ENCODE data around the gene RCAN1.

The RCAN1 gene

DNA sequence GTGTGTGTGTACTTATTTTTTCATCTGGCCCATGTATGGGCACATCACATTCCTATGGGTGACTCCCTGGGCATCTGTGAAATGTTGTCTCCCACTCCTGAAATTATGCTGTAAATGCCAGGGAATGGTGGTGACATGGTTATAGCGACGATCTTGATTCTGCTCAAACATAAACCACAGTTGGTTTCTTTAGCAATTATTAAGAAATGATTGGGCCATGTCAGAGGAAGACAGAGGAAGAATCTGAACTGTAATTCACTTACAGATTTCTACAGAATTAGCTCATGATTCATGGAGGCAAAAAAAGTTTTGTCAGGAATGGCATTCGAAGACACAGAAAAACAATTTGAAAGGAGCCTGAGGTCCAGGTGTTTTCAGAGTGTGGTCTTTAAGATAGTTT lies 77.1 kb downstream of the RCAN1 start:
- DNase-seq (ENCODE audit: low read depth) = no peak

DNA sequence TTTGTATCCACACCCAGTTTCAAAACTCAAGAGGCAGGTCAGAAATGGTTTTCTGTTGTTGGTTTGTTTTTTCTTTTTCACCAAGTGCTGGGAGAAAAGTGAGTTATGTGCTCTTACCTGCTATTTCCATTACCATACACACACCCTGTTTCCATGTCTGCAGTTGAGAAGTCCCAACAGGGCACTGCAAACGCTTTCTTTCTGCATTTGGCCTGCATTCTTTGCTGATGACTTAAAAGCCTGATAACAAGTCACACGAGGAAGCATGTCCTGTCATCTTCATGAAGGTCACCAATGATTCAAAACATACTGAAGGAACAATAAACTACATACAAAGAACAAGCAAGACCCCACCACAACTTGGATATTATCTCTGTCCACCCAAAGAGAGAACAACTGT lies 78.1 kb downstream of the RCAN1 start:
- DNase-seq (ENCODE audit: low read depth) = no peak

DNA sequence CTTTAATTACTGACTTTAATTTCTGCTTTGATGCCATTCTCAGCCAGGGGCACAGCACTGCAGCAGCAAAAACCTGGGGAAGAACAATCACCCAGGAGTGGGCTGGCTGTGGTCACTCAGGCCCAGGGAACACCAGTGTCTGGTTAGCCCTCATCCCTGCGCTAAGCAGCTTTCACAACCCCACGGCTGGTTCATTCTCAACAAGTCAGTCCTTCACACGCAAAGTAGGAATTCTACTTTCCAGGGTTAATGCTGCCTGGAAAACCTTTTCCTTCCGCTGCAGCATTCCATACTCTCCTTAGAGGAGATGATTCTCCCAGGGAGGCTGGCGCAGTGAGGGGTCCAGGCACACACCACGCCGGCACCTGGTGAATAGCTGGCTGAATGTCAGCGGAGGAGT lies 78.6 kb downstream of the RCAN1 start:
- DNase-seq (ENCODE audit: low read depth) = no peak

- DNase-seq (ENCODE audit: low read depth) = no peak
Observed at GRCh38 chr21:34535886-34536285, 79.0 kb downstream of the RCAN1 start.

GRCh38 chr21:34534522-34534921 lies 80.4 kb downstream of the RCAN1 start:
- no peak for DNase-seq (ENCODE audit: low read depth)

DNA sequence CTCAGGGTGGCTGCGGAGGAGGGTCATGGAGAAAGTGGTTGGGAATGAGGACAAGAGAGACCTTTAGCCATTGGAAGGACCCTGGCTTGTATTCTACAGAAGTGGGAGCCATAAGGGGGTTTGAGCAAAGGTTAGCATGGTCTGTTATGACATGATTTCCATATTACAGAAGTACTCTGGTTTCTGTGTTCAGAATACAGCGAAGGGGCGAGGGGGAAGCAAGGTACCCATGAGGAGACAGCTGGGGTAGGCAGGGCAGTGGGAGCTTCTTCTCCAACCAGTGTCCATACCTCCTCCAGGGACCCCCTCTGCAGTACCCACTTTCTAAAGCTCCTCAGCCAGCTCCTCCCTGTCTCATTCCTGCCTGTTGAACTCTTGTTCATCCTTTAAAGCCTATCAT lies 81.0 kb downstream of the RCAN1 start:
- DNase-seq (ENCODE audit: low read depth) = no peak

DNA sequence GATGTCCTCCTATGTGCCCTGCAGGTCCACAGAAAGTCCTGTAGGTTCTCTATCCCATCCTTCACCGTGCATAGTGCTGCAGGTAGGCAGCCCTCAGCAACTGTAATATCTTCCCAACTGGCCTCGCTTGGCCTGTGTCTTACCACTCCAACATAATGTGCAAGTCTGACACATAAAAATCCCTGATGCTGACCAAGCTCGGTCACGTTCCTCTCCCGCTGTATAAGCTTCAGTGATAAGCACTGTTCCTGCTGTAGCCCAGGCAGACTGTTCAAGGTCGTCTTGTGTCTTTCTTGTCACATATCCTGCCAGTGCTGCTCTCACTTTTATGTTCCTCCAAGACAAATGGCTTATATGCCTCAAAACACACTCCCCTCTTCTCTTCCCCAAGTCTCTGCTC lies 83.5 kb downstream of the RCAN1 start:
- DNase-seq (ENCODE audit: low read depth) = no peak

DNA sequence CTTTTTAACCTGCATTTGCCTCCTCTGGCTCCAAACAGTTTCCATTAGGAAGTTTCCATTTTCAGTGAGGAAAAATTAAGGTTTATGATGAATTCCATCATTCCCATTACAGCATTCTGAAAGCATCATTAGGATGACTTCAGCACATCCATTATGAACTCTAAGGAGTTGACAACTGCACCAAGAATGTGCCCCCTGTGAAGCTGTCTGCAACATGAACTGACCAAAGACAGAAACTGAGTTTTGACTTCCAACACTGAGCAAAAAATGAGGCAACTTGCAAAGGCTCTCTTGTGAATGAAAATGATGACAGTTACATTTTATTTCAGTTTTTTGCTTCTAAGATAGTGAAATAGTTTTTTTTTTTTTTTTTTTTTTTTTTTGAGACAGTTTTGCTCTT lies 84.7 kb downstream of the RCAN1 start:
- no peak for DNase-seq (ENCODE audit: low read depth)

- DNase-seq (ENCODE audit: low read depth) = no peak
Observed at GRCh38 chr21:34528131-34528561, 86.8 kb downstream of the RCAN1 start.

DNA sequence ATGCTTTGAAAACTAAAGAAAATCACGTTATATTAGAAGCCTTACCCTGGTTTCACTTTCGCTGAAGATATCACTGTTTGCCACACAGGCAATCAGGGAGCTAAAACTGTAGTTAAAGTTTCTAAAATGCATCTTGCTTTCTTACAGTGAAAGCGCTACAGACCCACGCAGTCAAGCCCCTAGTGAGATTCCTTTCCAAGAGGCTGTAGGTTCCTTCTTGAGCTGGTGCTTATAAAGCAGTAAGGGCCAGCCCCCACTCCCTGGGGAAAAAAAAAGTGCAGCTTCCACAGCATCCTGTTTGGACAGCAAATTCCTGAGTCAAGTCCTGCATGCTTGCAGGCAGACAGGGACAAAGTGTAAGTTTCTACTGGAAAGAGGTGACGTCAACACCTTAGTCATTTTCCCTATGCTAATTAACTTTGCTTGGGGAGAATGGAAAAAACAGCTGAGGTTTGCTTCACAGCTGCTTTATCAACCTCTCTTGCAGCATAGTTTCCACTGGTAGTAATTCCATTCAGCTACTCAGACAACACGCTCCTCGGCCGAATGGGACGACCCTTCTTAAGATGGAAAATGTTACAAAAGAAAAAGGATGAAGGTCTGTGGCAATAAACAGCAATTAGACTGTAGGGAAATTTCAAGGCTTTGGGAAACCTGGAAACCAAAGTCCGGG lies 88.2 kb downstream of the RCAN1 start:
- DNase-seq (ENCODE audit: low read depth) = no peak

GRCh38 chr21:34526241-34526617 lies 88.7 kb downstream of the RCAN1 start:
- DNase-seq (ENCODE audit: low read depth) = no peak

GRCh38 chr21:34524646-34525601 lies 90.0 kb downstream of the RCAN1 start:
- no peak for DNase-seq (ENCODE audit: low read depth)

- DNase-seq (ENCODE audit: low read depth) = no peak
Observed at GRCh38 chr21:34523019-34523555, 91.8 kb downstream of the RCAN1 start.

GRCh38 chr21:34522284-34522683 lies 92.6 kb downstream of the RCAN1 start:
- no peak for DNase-seq (ENCODE audit: low read depth)

DNA sequence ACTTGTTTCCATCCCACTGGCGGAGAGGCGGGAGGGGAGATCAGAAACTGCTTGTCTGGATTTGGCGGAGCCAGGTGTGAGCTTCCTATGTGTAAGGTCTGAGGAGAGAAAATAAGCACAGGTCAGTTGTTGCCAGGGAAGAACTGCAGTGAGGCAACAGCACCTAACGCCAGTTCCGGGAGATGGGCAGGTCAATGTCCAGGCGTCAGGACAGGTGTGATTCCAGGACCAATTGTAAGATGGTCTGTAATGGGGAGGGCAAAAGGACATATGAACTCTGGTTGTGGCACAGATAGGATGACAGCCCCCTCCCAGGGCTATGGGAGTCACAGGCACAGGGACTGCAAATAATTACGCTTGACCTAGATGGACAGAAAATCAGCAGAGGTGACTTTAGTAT lies 93.4 kb downstream of the RCAN1 start:
- DNase-seq (ENCODE audit: low read depth) = no peak

- DNase-seq (ENCODE audit: low read depth) = no peak
Observed at GRCh38 chr21:34520764-34521508, 94.0 kb downstream of the RCAN1 start.

GRCh38 chr21:34520281-34520680 lies 94.6 kb downstream of the RCAN1 start:
- no peak for DNase-seq (ENCODE audit: low read depth)

- no peak for DNase-seq (ENCODE audit: low read depth)
Observed at GRCh38 chr21:34519694-34520093, 95.2 kb downstream of the RCAN1 start.

DNA sequence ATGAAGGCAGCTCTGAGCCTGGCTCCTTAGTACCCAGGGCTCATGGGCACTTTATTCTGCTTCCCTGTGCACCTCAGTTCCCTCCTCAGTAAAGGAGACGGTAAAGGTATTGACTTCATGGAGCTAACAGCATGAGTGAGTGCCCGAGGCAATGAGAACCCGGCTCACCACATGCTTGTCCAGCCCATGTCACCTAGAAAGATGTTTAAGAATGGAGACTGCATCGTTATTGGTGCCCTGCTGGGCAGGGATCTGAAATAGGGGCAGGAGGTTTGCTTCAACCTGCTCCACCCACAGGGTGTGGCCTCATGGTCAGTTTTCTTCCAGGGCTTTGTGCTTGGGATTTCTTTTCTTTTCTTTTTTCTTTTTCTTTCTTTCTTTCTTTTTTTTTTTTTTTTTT lies 95.9 kb downstream of the RCAN1 start:
- no peak for DNase-seq (ENCODE audit: low read depth)

DNA sequence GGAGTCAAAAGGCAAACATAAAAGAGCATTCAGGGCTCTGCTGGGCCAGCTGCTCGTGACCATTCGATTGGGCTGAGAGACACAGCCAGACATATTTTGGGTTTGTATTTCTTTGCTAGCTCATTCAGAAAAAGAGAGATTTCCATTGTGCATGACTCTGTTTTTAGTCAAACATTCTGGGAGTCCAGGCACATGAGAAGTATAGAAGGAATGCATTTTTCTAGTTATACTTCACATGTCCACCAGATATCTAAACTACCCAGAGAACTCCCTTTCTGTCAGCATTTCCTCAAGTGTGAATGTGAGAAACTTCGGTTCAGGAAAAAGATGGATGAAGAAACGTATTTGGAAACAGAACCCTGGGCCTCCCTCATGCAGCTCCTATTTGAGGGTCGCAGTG lies 96.6 kb downstream of the RCAN1 start:
- DNase-seq (ENCODE audit: low read depth) = no peak

DNA sequence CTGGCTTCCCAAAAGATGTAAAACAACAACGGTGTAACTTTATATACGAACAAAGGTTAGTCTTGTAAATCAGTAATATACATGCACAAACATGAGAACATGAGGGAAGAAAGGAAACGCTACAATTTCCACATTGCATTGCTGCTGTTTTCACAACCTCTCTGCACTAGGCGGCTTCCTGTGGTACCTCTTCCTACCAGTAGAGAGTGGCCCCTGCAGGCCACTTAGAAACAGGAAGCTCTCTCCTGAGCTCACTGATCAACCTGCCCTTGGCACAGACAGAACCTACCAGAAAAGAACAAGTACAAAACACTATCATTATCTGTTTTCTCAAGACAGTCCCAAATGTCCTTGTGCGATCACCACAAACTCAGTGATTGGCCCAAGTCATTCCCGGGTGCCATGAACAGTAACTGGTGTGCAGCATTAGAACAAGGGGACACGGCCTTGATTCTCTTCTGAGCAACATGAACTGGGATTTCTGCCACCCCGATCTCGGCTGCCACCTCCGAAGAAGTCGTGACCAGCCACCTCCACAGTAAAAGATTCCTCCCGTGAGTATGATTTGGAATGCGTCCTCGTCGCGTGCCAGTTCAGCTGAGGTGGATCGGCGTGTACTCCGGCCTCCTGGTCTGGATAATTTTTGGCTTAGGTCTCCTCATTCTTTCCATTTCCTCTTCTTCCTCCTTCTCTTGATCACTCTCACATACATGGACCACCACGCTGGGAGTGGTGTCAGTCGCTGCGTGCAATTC lies 97.2 kb downstream of the RCAN1 start:
- DNase-seq (ENCODE audit: low read depth) = no peak

- no peak for DNase-seq (ENCODE audit: low read depth)
Observed at GRCh38 chr21:34517039-34517438, 97.9 kb downstream of the RCAN1 start.
